ENCODE results near the gene LYPD6B. TPM values are rescaled to one million over a fixed set of nuclear protein-coding genes. Genes with fewer than 3 reads are reported as not detected.

Gene LYPD6B
- total RNA-seq, 1 donor from 2014 or later: 0.58 TPM

GRCh38 chr2:149064365-149064841, 25.9 kb downstream of the LYPD6B start:
- CTCF ChIA-PET: no interaction called here
- no peaks in the 10 kb centered on the region for H3K4me1 Mint-ChIP-seq
- no peak for DNase-seq
- intact Hi-C loops (cut with micrococcal nuclease): no loop called here
- TF ChIP-seq CTCF (IDR thresholded peaks at IDR 0.05): no peak
- H3K36me3 Mint-ChIP-seq (ENCODE audit: low read depth): no peaks in the 10 kb centered on the region
- peaks cover 5% of the 10 kb centered on the region for H3K9me3 Mint-ChIP-seq
- POLR2A ChIA-PET: no interaction called here
- no peak for ATAC-seq (ENCODE audit: low read depth)
- H3K4me3 Mint-ChIP-seq: no peak overlapping the region
- H3K27me3 Mint-ChIP-seq: no peaks in the 10 kb centered on the region
- no peak overlapping the region for H3K27ac Mint-ChIP-seq

GRCh38 chr2:149064856-149065630, 26.5 kb downstream of the LYPD6B start:
- Mint-ChIP-seq H3K27me3 (no peaks in the 10 kb centered on the region), H3K4me3 (no peak overlapping the region), H3K4me1 (no peaks in the 10 kb centered on the region), H3K9me3 (peaks cover 5% of the 10 kb centered on the region), H3K27ac (no peak overlapping the region), H3K36me3 (ENCODE audit: low read depth) (no peaks in the 10 kb centered on the region)
- ATAC-seq (ENCODE audit: low read depth): no peak
- ChIA-PET POLR2A (interaction anchor here (0.6 kb wide), 1 partner anchor 43 kb away, joined by 9 read pairs; no protein-coding TSS in a partner anchor), CTCF (no interaction called here)
- no peak for DNase-seq
- intact Hi-C loops (cut with micrococcal nuclease): no loop called here
- no peak for TF ChIP-seq CTCF (IDR thresholded peaks at IDR 0.05)

- intact Hi-C loops (cut with micrococcal nuclease): no loop called here
- ChIA-PET POLR2A (no interaction called here), CTCF (no interaction called here)
These were observed 29.9 kb downstream of the LYPD6B start for GRCh38 chr2:149068225-149068995.

GRCh38 chr2:149068996-149069888, 30.7 kb downstream of the LYPD6B start:
- no peak for DNase-seq
- peaks cover 5% of the 10 kb centered on the region for H3K9me3 Mint-ChIP-seq
- CTCF ChIA-PET: no interaction called here
- POLR2A ChIA-PET: no interaction called here
- no peaks in the 10 kb centered on the region for H3K36me3 Mint-ChIP-seq (ENCODE audit: low read depth)
- intact Hi-C loops (cut with micrococcal nuclease): no loop called here
- H3K27me3 Mint-ChIP-seq: peaks cover 8% of the 10 kb centered on the region
- ATAC-seq (ENCODE audit: low read depth): no peak
- TF ChIP-seq CTCF (IDR thresholded peaks at IDR 0.05): no peak
- no peak overlapping the region for H3K27ac Mint-ChIP-seq
- no peaks in the 10 kb centered on the region for H3K4me1 Mint-ChIP-seq
- no peak overlapping the region for H3K4me3 Mint-ChIP-seq

More at GRCh38 chr2:149068225-149068995, 29.9 kb downstream of the LYPD6B start:
- Mint-ChIP-seq H3K4me1 (no peaks in the 10 kb centered on the region), H3K27me3 (peaks cover 6% of the 10 kb centered on the region), H3K27ac (no peak overlapping the region), H3K9me3 (peaks cover 5% of the 10 kb centered on the region), H3K36me3 (ENCODE audit: low read depth) (no peaks in the 10 kb centered on the region), H3K4me3 (no peak overlapping the region)
- no peak for TF ChIP-seq CTCF (IDR thresholded peaks at IDR 0.05)
- ATAC-seq (ENCODE audit: low read depth) (no peak), DNase-seq (no peak)
